K562 (cell line): Measurements from ENCODE around the gene LTB4R2. TPM values are rescaled to one million over a fixed set of nuclear protein-coding genes. Genes with fewer than 3 reads are reported as not detected.

Experiments
- BRF1 ChIP-seq: IDR thresholded peaks from 3 replicates; pipeline ENCODE4 v1.6.1; 2011; ENCODE audit warnings: borderline replicate concordance, mild to moderate bottlenecking; ENCODE audit not compliant: insufficient read length; ENCODE audit errors: extremely low read depth
- GATA2 ChIP-seq: sonication (generic); formaldehyde crosslinking; IDR thresholded peaks from 2 replicates; pipeline ENCODE4 v1.4.0; 2020; ENCODE audit warnings: mild to moderate bottlenecking, missing genetic modification reagents
- GTF2B ChIP-seq: IDR thresholded peaks from 2 replicates; pipeline ENCODE4 v1.6.1; 2011; ENCODE audit not compliant: insufficient read length; ENCODE audit errors: extremely low read depth
- HNRNPLL ChIP-seq: fragments of 200-400 bp; formaldehyde crosslinking; IDR thresholded peaks from 2 replicates; pipeline ENCODE4 v1.6.1; 2017; ENCODE audit warnings: low read length, low read depth, mild to moderate bottlenecking; ENCODE audit not compliant: poor library complexity, severe bottlenecking
- ILK ChIP-seq: fragments of 450-650 bp; IDR thresholded peaks from 2 replicates; pipeline ENCODE4 v1.6.1; 2016; ENCODE audit warnings: missing genetic modification characterization, low read depth, mild to moderate bottlenecking, missing compliant biosample characterization, moderate library complexity, borderline replicate concordance
- KAT8 ChIP-seq: fragments of 450-650 bp; IDR thresholded peaks from 2 replicates; pipeline ENCODE4 v1.6.1; 2016; ENCODE audit warnings: low read depth, mild to moderate bottlenecking
- KHSRP ChIP-seq: fragments of 450-650 bp; IDR thresholded peaks from 2 replicates; pipeline ENCODE4 v1.6.1; 2017
- KLF1 ChIP-seq: fragments of 450-650 bp; IDR thresholded peaks from 2 replicates; pipeline ENCODE4 v1.6.1; 2016; ENCODE audit warnings: missing genetic modification characterization, missing compliant biosample characterization
- KLF13 ChIP-seq: fragments of 450-650 bp; IDR thresholded peaks from 2 replicates; pipeline ENCODE4 v1.6.1; 2016; ENCODE audit warnings: missing genetic modification characterization, low read depth, mild to moderate bottlenecking, missing compliant biosample characterization, moderate library complexity, borderline replicate concordance
- NEUROD1 ChIP-seq: fragments of 150-350 bp; IDR thresholded peaks from 2 replicates; pipeline ENCODE4 v1.6.1; 2014; ENCODE audit warnings: borderline replicate concordance, low read length, low read depth; ENCODE audit not compliant: partially characterized antibody
- NONO ChIP-seq, 2 experiments: fragments of 200-400 bp in 1 of 2; fragments of 450-650 bp in 1 of 2; formaldehyde crosslinking in 1 of 2; IDR thresholded peaks; 2 replicates each; pipeline ENCODE4 v1.6.1; 2017; ENCODE audit warnings: low read depth in 2 of 2, mild to moderate bottlenecking in 2 of 2, moderate library complexity in 2 of 2, low read length in 1 of 2
- NR3C1 ChIP-seq: sonication (generic); formaldehyde crosslinking; IDR thresholded peaks from 2 replicates; pipeline ENCODE4 v1.8.1; 2022; ENCODE audit warnings: missing genetic modification reagents
- NR4A1 ChIP-seq, 2 experiments: fragments of 250-450 bp in 1 of 2; fragments of 450-650 bp in 1 of 2; sonication (Bioruptor Pico) in 1 of 2; IDR thresholded peaks; 2 replicates each; pipeline versions ENCODE4 v1.4.0 to v1.6.1; 2016 to 2020; ENCODE audit warnings: mild to moderate bottlenecking in 2 of 2, missing compliant biosample characterization in 1 of 2, missing genetic modification characterization in 1 of 2, moderate library complexity in 1 of 2
- POLR2AphosphoS2 ChIP-seq: IDR thresholded peaks from 2 replicates; pipeline ENCODE4 v1.6.1; 2012; ENCODE audit warnings: low read length, improper control_type of control experiment
- POLR2B ChIP-seq: fragments of 450-650 bp; IDR thresholded peaks from 2 replicates; pipeline ENCODE4 v1.6.1; 2018; ENCODE audit warnings: low read depth; ENCODE audit not compliant: partially characterized antibody
- PTRF ChIP-seq: fragments of 450-650 bp; IDR thresholded peaks from 2 replicates; pipeline ENCODE4 v1.6.1; 2016; ENCODE audit warnings: mild to moderate bottlenecking, missing genetic modification characterization, missing compliant biosample characterization
- RBM14 ChIP-seq: fragments of 200-400 bp; formaldehyde crosslinking; IDR thresholded peaks from 2 replicates; pipeline ENCODE4 v1.6.1; 2018; ENCODE audit warnings: low read depth, mild to moderate bottlenecking, low read length, moderate library complexity, borderline replicate concordance; ENCODE audit not compliant: insufficient read depth
- SAP30 ChIP-seq: fragments of 200-600 bp; sonication (generic); IDR thresholded peaks from 2 replicates; pipeline ENCODE4 v1.6.1; 2012; ENCODE audit warnings: borderline replicate concordance, low read depth, mild to moderate bottlenecking, moderate library complexity, low read length, control low read depth, inconsistent platforms; ENCODE audit not compliant: insufficient read depth, poor library complexity, severe bottlenecking
- SMARCE1 ChIP-seq: fragments of 450-650 bp; IDR thresholded peaks from 2 replicates; pipeline ENCODE4 v1.7.1; 2016; ENCODE audit warnings: mild to moderate bottlenecking
- SNRNP70 ChIP-seq: fragments of 200-400 bp; formaldehyde crosslinking; optimal IDR thresholded peaks from 2 replicates; pipeline ENCODE3; 2017; ENCODE audit warnings: low read depth, low read length
- SRSF1 ChIP-seq: fragments of 200-400 bp; formaldehyde crosslinking; IDR thresholded peaks from 2 replicates; pipeline ENCODE4 v1.6.1; 2017; ENCODE audit warnings: mild to moderate bottlenecking, low read depth, low read length, moderate library complexity
- STAT5B ChIP-seq: fragments of 250-450 bp; sonication (Bioruptor Pico); IDR thresholded peaks from 2 replicates; pipeline ENCODE4 v1.8.0; 2021; ENCODE audit warnings: mild to moderate bottlenecking, inconsistent platforms
- ZNF644 ChIP-seq: fragments of 200-800 bp; sonication (Bioruptor generic); IDR thresholded peaks from 2 replicates; pipeline ENCODE4 v1.6.1; 2016; ENCODE audit warnings: low read depth, missing genetic modification characterization, missing compliant biosample characterization
- polyA plus RNA-seq, 8 experiments: library from polyadenylated mRNA; depleted of rRNA in 4 of 8; stranded (reverse) in 5 of 8; unstranded in 3 of 8; fragments of >200 nt; fragmentation: Nextera tagmentation in 2 of 8; fragmentation: Illumina TruSeq in 1 of 8; extraction: Ambion mirVana in 2 of 8; extraction: Trizol in 1 of 8; gene quantifications; 2 replicates each; pipeline versions ENCODE4 v1.2.1 to v1.2.3, GENCODE V29; 2011 to 2014; ENCODE audit warnings: inconsistent platforms in 1 of 8, missing spikeins in 1 of 8
- total RNA-seq, 7 experiments: library from RNA; depleted of rRNA in 6 of 7; stranded (reverse); fragments of >200 nt in 6 of 7; fragmentation: Illumina TruSeq in 2 of 7; extraction: Trizol in 2 of 7; gene quantifications; 2 replicates each; pipeline versions ENCODE4 v1.2.1 to v1.2.3, GENCODE V29; 2011 to 2021; ENCODE audit warnings: low replicate concordance in 1 of 7
- TF ChIP-seq, protein P1 (sequence below): fragments of 250-450 bp; sonication (Bioruptor Pico); IDR thresholded peaks from 2 replicates; pipeline ENCODE4 v1.8.0; 2021; ENCODE audit warnings: moderate library complexity, mild to moderate bottlenecking, inconsistent platforms
- TF ChIP-seq, protein P2 (sequence below): fragments of 450-650 bp; conservative IDR thresholded peaks from 2 replicates; pipeline ENCODE4 v1.6.1; 2016; ENCODE audit warnings: missing genetic modification characterization, low read depth, mild to moderate bottlenecking, missing compliant biosample characterization, moderate library complexity
- TF ChIP-seq, protein P3 (sequence below): fragments of 450-650 bp; formaldehyde crosslinking; IDR thresholded peaks from 2 replicates; pipeline ENCODE4 v1.4.0; 2020; ENCODE audit warnings: mild to moderate bottlenecking

Gene LTB4R2
- total and polyA plus RNA-seq, 9 of the 15 experiments (the other 6 are each of a cell fraction or from before 2014, with no cell fraction given): 0.03 to 11.6 (median 2.8) TPM; not detected in 1

- TF ChIP-seq, protein P1, sequence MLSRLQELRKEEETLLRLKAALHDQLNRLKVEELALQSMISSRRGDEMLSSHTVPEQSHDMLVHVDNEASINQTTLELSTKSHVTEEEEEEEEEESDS (CRISPR knock-in tag): no peak
- TF ChIP-seq BRF1 (no peak), NR4A1 (CRISPR knock-in tag; IDR thresholded peaks at IDR 0.05) (no peak), NR4A1 (tag; IDR thresholded peaks at IDR 0.05) (no peak), SNRNP70 (no peak), KLF13 (tag) (0 out of 2 replicates have a peak, but pooled peaks have one; percentile 54), NR3C1 (CRISPR knock-in tag) (no peak), NONO (IDR thresholded peaks at IDR 0.05; ENCODE audit: low read depth in 2 of 2, low read length in 1 of 2) (peak in 1 of 2 experiments; percentile 76; a peak in 3 of 4 replicates), ZNF644 (tag) (no peak), KLF1 (tag) (no peak), RBM14 (no peak), SRSF1 (no peak), POLR2AphosphoS2 (no peak), STAT5B (CRISPR knock-in tag) (no peak), ILK (tag) (no peak), GATA2 (no peak), PTRF (tag) (no peak), SAP30 (no peak), GTF2B (no peak), NEUROD1 (no peak), KAT8 (no peak), KHSRP (no peak), POLR2B (no peak), SMARCE1 (no peak), HNRNPLL (peak; percentile 49)
- TF ChIP-seq, protein P2, sequence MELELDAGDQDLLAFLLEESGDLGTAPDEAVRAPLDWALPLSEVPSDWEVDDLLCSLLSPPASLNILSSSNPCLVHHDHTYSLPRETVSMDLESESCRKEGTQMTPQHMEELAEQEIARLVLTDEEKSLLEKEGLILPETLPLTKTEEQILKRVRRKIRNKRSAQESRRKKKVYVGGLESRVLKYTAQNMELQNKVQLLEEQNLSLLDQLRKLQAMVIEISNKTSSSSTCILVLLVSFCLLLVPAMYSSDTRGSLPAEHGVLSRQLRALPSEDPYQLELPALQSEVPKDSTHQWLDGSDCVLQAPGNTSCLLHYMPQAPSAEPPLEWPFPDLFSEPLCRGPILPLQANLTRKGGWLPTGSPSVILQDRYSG: no peak
- TF ChIP-seq, protein P3, sequence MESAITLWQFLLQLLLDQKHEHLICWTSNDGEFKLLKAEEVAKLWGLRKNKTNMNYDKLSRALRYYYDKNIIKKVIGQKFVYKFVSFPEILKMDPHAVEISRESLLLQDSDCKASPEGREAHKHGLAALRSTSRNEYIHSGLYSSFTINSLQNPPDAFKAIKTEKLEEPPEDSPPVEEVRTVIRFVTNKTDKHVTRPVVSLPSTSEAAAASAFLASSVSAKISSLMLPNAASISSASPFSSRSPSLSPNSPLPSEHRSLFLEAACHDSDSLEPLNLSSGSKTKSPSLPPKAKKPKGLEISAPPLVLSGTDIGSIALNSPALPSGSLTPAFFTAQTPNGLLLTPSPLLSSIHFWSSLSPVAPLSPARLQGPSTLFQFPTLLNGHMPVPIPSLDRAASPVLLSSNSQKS (CRISPR knock-in tag): no peak
These were observed 38.7 kb upstream of the LTB4R2 start, which contains the start of gene RABGGTA (continued) for GRCh38 chr14:24271134-24271833.
